Vagina (tissue), 2 donors: Measurements from ENCODE around the gene ZFX. TPM values are rescaled to one million over a fixed set of nuclear protein-coding genes. Genes with fewer than 3 reads are reported as not detected.

ENCODE experiments used
- DNase-seq, 2 donors: peaks; one replicate each; pipeline ENCODE4 v3.0.0-alpha.2; 2017; ENCODE audit errors: extremely low spot score in 2 of 2
- H3K27ac ChIP-seq: fragments of 200-600 bp; sonication (generic); one replicate; pipeline ENCODE4 v1.5.1; 2019
- H3K27me3 ChIP-seq: fragments of 200-600 bp; sonication (generic); one replicate; pipeline ENCODE4 v1.5.1; 2019
- H3K36me3 ChIP-seq, 2 donors: fragments of 200-600 bp; sonication (generic); one replicate each; pipeline ENCODE4 v1.5.1; 2017 to 2019
- H3K4me1 ChIP-seq: fragments of 200-600 bp; sonication (generic); one replicate; pipeline ENCODE4 v1.5.1; 2019
- H3K4me3 ChIP-seq, 2 donors: fragments of 200-600 bp; sonication (generic); 1 replicate in 1 of 2; 2 replicates in 1 of 2; pipeline ENCODE4 v1.5.1; 2016 to 2019
- H3K9me3 ChIP-seq: fragments of 200-600 bp; sonication (generic); one replicate; pipeline ENCODE4 v1.5.1; 2019
- POLR2A ChIP-seq, 2 donors: fragments of 450-650 bp; IDR thresholded peaks; one replicate each; pipeline ENCODE4 v1.6.1; 2017; ENCODE audit warnings: antibody characterized with exemption in 2 of 2, mild to moderate bottlenecking in 2 of 2, moderate library complexity in 2 of 2
- POLR2AphosphoS5 ChIP-seq, 2 donors: sonication (generic); formaldehyde crosslinking; IDR thresholded peaks; one replicate each; pipeline ENCODE4 v1.9.0; 2017; ENCODE audit warnings: antibody characterized with exemption in 2 of 2, mild to moderate bottlenecking in 2 of 2, low read depth in 1 of 2; ENCODE audit not compliant: insufficient read depth in 1 of 2
- intact Hi-C: fragments of 100-400 bp; cut with DNase I; formaldehyde crosslinking; loops from one replicate; pipeline ENCODE4 v1.15.1; 2023
- total RNA-seq: library from RNA; depleted of rRNA; stranded (reverse); fragments of >200 nt; gene quantifications from one replicate; pipeline ENCODE4 v1.2.3, GENCODE V29; 2016
- TF ChIP-seq, protein P1 (sequence below), 3 experiments: fragments of 450-650 bp in 2 of 3; fragments of 200-600 bp in 1 of 3; sonication (generic) in 1 of 3; IDR thresholded peaks; one replicate each; pipeline ENCODE4 v1.5.1; 2017 to 2019; ENCODE audit warnings: antibody characterized with exemption in 3 of 3, mild to moderate bottlenecking in 2 of 3, moderate library complexity in 2 of 3

ZFX gene
- total RNA-seq, 1 donor from 2014 or later, result 62.4 TPM

DNA sequence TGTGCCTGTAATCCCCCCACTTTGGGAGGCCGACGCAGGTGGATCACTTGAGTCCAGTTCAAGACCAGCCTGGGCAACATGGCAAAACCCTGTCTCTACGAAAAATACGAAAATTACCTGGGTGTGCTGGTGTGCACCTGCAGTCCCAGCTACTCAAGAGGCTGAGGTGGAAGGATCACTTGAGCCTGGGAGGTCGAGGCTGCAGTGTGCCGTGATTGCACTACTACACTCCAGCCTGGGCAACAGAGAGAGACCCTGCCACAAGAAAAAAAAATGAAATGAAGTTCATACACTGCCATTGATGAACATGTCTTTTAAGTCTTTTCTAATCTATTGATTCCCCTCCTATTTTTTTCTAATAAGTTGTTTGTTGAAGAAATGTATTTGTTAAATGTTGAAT lies 5.0 kb upstream of the ZFX start:
- Histone ChIP-seq H3K4me3 (no peak overlapping the region), H3K36me3 (no peaks in the 10 kb centered on the region), H3K4me1 (peaks cover 35% of the 10 kb centered on the region), H3K9me3 (no peaks in the 10 kb centered on the region), H3K27ac (no peak overlapping the region), H3K27me3 (no peaks in the 10 kb centered on the region)
- intact Hi-C loops, result loop anchor here (10.0 kb wide), 1 partner anchor 90 kb away; the partner anchor contains the start of gene EIF2S3
- DNase-seq, result no peak
- TF ChIP-seq, protein P1, sequence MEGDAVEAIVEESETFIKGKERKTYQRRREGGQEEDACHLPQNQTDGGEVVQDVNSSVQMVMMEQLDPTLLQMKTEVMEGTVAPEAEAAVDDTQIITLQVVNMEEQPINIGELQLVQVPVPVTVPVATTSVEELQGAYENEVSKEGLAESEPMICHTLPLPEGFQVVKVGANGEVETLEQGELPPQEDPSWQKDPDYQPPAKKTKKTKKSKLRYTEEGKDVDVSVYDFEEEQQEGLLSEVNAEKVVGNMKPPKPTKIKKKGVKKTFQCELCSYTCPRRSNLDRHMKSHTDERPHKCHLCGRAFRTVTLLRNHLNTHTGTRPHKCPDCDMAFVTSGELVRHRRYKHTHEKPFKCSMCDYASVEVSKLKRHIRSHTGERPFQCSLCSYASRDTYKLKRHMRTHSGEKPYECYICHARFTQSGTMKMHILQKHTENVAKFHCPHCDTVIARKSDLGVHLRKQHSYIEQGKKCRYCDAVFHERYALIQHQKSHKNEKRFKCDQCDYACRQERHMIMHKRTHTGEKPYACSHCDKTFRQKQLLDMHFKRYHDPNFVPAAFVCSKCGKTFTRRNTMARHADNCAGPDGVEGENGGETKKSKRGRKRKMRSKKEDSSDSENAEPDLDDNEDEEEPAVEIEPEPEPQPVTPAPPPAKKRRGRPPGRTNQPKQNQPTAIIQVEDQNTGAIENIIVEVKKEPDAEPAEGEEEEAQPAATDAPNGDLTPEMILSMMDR (IDR thresholded peaks at IDR 0.05), result no peak
- no peak for TF ChIP-seq POLR2A (IDR thresholded peaks at IDR 0.05)
- no peak for TF ChIP-seq POLR2AphosphoS5 (IDR thresholded peaks at IDR 0.05; ENCODE audit: insufficient read depth in 1 of 2, low read depth in 1 of 2)

GRCh38 chrX:24145303-24146186 lies 4.0 kb upstream of the ZFX start:
- no peaks in the 10 kb centered on the region for H3K36me3 ChIP-seq
- peaks cover 35% of the 10 kb centered on the region for H3K4me1 ChIP-seq
- intact Hi-C loops, result loop anchor here (10.0 kb wide), 1 partner anchor 91 kb away; the partner anchor contains the start of gene EIF2S3
- no peaks in the 10 kb centered on the region for H3K27me3 ChIP-seq
- peak overlapping the region; percentile 99 for H3K27ac ChIP-seq
- no peaks in the 10 kb centered on the region for H3K9me3 ChIP-seq
- DNase-seq, result no peak
- TF ChIP-seq POLR2AphosphoS5 (IDR thresholded peaks at IDR 0.05; ENCODE audit: insufficient read depth in 1 of 2, low read depth in 1 of 2) (no peak), POLR2A (IDR thresholded peaks at IDR 0.05) (no peak)
- TF ChIP-seq, protein P1 (IDR thresholded peaks at IDR 0.05), result no peak
- H3K4me3 ChIP-seq, result no peak overlapping the region

- H3K4me3 ChIP-seq, result peak overlapping the region; percentile 2 to 17
- intact Hi-C loops, result loop anchor here (10.0 kb wide), 1 partner anchor 92 kb away; the partner anchor contains the start of gene EIF2S3
- no peaks in the 10 kb centered on the region for H3K27me3 ChIP-seq
- peak overlapping the region; percentile 99 for H3K27ac ChIP-seq
- peaks cover 43% of the 10 kb centered on the region for H3K4me1 ChIP-seq
- DNase-seq, result no peak
- no peaks in the 10 kb centered on the region for H3K9me3 ChIP-seq
- TF ChIP-seq, protein P1 (IDR thresholded peaks at IDR 0.05), result no peak
- TF ChIP-seq POLR2A (IDR thresholded peaks at IDR 0.05) (no peak), POLR2AphosphoS5 (IDR thresholded peaks at IDR 0.05; ENCODE audit: insufficient read depth in 1 of 2, low read depth in 1 of 2) (no peak)
- H3K36me3 ChIP-seq, result no peaks in the 10 kb centered on the region
Measured at GRCh38 chrX:24146283-24146949, 3.1 kb upstream of the ZFX start.

GRCh38 chrX:24147165-24147564 lies 2.4 kb upstream of the ZFX start:
- intact Hi-C loops, result loop anchor here (10.0 kb wide), 1 partner anchor 92 kb away; the partner anchor contains the start of gene EIF2S3
- Histone ChIP-seq H3K4me1 (peaks cover 50% of the 10 kb centered on the region), H3K4me3 (no peak overlapping the region), H3K27me3 (no peaks in the 10 kb centered on the region), H3K27ac (peak overlapping the region; percentile 99), H3K9me3 (no peaks in the 10 kb centered on the region), H3K36me3 (no peaks in the 10 kb centered on the region)
- no peak for DNase-seq
- TF ChIP-seq, protein P1 (IDR thresholded peaks at IDR 0.05), result no peak
- no peak for TF ChIP-seq POLR2AphosphoS5 (IDR thresholded peaks at IDR 0.05; ENCODE audit: insufficient read depth in 1 of 2, low read depth in 1 of 2)
- TF ChIP-seq POLR2A (IDR thresholded peaks at IDR 0.05), result no peak
